ENCODE measurements around the gene RBFOX2.
A peak's percentile ranks its signal among the peaks of the same experiment; 100 is the strongest.

The RBFOX2 gene

DNA sequence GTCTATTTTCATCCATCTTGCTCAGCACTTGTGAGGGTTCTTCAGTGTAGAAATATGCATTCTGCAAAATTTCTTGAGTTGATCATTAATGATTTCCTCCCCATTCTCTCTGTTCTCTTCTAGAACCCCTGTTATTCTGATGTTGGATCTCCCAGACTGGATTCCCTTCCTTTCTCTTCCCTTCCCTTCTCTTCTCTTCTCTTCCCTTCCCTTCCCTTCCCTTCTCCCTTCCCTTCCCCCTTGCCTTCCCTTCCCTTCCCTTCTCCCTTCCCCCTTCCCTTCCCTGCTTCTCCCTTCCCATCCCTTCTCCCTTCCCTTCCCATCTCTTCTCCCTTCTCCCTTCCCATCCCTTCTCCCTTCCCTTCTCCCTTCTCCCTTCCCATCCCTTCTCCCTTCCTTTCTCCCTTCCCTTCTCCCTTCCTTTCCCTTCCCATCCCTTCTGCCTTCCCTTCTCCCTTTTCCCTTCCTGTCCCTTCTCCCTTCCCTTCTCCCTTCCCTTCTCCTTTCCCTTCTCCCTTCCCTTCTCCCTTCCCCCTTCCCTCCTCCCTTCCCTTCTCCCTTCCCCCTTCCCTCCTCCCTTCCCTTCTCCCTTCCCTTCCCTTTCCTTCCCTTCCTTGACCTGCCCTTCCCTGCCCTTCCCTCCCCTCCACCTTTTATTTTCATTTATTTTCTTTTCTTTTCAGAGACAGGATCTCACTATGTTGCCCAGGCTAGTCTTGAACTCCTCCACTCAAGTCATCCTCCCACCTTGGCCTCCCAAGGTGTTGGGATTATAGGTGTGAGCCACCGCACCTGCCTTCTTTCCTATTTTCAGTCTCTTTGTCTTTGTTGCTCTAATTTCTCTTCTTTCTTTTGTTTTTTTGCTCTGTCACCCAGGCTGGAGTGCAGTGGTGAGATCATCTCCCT, 24.9 kb upstream of the RBFOX2 start:
- TF ChIP-seq USF1 (IDR thresholded peaks at IDR 0.05) (no peak), REST (IDR thresholded peaks at IDR 0.05; ENCODE audit: low read depth) (no peak)

DNA sequence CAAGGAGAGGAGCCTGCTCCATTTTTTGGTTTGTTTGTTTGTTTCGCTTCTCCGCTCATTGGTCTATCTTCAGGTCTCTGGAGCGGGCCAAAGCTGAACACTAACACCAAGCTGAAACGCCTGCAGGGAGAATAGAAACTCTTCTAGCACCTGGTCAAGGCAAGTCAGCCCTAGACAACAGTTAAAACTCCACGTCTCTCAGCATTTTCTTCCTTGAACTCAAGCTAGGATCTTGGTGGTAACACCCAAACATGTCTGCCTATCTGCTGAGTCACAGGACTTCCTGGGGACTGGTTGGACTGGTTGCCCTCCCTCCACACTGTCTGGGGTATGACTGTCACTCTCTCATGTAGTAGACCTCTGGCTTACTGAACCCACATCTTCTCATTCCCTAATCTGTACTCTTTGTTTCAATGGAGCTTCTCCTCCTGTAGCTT, 23.9 kb upstream of the RBFOX2 start:
- no peak for TF ChIP-seq TAF1 (IDR thresholded peaks at IDR 0.05; ENCODE audit: low read depth)
- no peak; the same call in 1 of the 2 replicates for TF ChIP-seq RAD21 (IDR thresholded peaks at IDR 0.05; ENCODE audit: low read depth)
- TF ChIP-seq TEAD4 (IDR thresholded peaks at IDR 0.05): 0 out of 2 replicates have a peak, but pooled peaks have one; percentile 36
- TF ChIP-seq USF1 (IDR thresholded peaks at IDR 0.05): peak; percentile 21; the same call in 1 of the 2 replicates
- TF ChIP-seq YY1 (IDR thresholded peaks at IDR 0.05; ENCODE audit: low read depth): peak; percentile 90
- TF ChIP-seq TCF12 (IDR thresholded peaks at IDR 0.05; ENCODE audit: low read depth): peak; percentile 64
- TF ChIP-seq FOXM1 (IDR thresholded peaks at IDR 0.05; ENCODE audit: borderline replicate concordance, low read depth): peak; percentile 25; the same call in 1 of the 2 replicates
- TF ChIP-seq, protein P1, sequence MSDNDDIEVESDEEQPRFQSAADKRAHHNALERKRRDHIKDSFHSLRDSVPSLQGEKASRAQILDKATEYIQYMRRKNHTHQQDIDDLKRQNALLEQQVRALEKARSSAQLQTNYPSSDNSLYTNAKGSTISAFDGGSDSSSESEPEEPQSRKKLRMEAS (IDR thresholded peaks at IDR 0.05): peak; percentile 51; the same call in 1 of the 2 replicates
- TF ChIP-seq EP300 (IDR thresholded peaks at IDR 0.05; ENCODE audit: borderline replicate concordance): peak; percentile 69; the same call in 1 of the 2 replicates
- TF ChIP-seq EGR1 (IDR thresholded peaks at IDR 0.05): no peak
- TF ChIP-seq NFIC (IDR thresholded peaks at IDR 0.05): 0 out of 2 replicates have a peak, but pooled peaks have one; percentile 23

- TF ChIP-seq EP300 (IDR thresholded peaks at IDR 0.05; ENCODE audit: borderline replicate concordance): no peak
- TF ChIP-seq TEAD4 (IDR thresholded peaks at IDR 0.05): no peak
- no peak for TF ChIP-seq YY1 (IDR thresholded peaks at IDR 0.05; ENCODE audit: low read depth)
- TF ChIP-seq CREB1 (IDR thresholded peaks at IDR 0.05; ENCODE audit: low read depth): no peak
- TF ChIP-seq RAD21 (IDR thresholded peaks at IDR 0.05; ENCODE audit: low read depth): no peak
- TF ChIP-seq ZBTB7A (IDR thresholded peaks at IDR 0.05; ENCODE audit: low read depth): no peak
- no peak for TF ChIP-seq EGR1 (IDR thresholded peaks at IDR 0.05)
- TF ChIP-seq NFIC (IDR thresholded peaks at IDR 0.05): no peak
- TF ChIP-seq TAF1 (IDR thresholded peaks at IDR 0.05; ENCODE audit: low read depth): no peak
- TF ChIP-seq REST (IDR thresholded peaks at IDR 0.05; ENCODE audit: low read depth): no peak
- TF ChIP-seq, protein P1 (IDR thresholded peaks at IDR 0.05): no peak
- TF ChIP-seq TCF12 (IDR thresholded peaks at IDR 0.05; ENCODE audit: low read depth): no peak
- no peak for TF ChIP-seq CEBPB (IDR thresholded peaks at IDR 0.05)
- TF ChIP-seq FOXM1 (IDR thresholded peaks at IDR 0.05; ENCODE audit: borderline replicate concordance, low read depth): no peak
- no peak for TF ChIP-seq USF1 (IDR thresholded peaks at IDR 0.05)
Observed at GRCh38 chr22:36049678-36049997, 21.0 kb upstream of the RBFOX2 start.

DNA sequence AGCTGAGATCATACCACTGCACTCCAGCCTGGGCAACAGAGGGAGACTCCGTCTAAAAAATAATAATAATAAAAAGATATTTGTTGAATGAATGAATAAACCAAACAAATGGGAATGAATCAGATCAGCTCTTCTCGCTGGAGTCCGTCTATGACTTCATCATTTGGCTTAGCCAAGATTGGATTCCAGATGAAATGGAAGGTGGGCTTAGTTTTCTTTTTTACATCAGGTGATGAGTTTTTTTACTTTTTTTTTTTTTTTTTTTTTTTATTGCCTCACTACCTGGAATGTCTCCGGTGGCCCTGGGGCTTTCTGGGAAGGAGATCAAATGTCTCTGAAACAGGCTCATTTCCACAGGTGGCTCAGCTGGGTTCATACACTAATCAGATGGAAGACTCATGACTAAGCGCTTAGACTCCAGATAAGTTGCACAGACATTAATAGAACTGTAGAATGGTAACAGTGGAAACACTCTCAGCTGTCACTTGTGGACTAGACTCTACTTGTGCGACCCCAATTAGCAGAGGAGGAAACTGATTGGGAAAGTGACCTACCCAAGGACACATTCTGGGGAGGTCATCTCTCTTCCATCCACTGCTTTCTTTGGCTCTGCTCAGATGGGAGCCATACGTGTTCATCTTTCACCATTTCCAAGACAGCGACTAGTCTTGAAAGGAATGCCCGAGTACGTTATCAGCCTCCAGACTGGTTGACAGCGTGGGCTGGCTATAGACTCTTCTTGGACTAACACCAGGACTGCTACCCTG, 20.5 kb upstream of the RBFOX2 start:
- TF ChIP-seq ZBTB7A (IDR thresholded peaks at IDR 0.05; ENCODE audit: low read depth) (no peak), REST (IDR thresholded peaks at IDR 0.05; ENCODE audit: low read depth) (no peak), TEAD4 (IDR thresholded peaks at IDR 0.05) (peak; percentile 30; the same call in 1 of the 2 replicates)

Measured in Ishikawa (cell line).